Transverse colon (tissue), 4 donors: ENCODE measurements around the gene MYH9. TPM values are rescaled to one million over a fixed set of nuclear protein-coding genes. Genes with fewer than 3 reads are reported as not detected.

Source experiments
- DNase-seq: peaks from one replicate; pipeline ENCODE4 v3.0.0-alpha.2; 2019
- H3K27ac ChIP-seq, 4 donors: fragments of 200-600 bp; sonication (generic); 2 replicates each; pipeline ENCODE4 v1.5.1; 2016 to 2018; ENCODE audit warnings: inconsistent platforms in 4 of 4
- H3K27me3 ChIP-seq: fragments of 200-600 bp; sonication (generic); 2 replicates; pipeline ENCODE4 v1.5.1; 2017; ENCODE audit warnings: inconsistent platforms
- H3K36me3 ChIP-seq, 4 donors: fragments of 200-600 bp; sonication (generic); 2 replicates each; pipeline ENCODE4 v1.5.1; 2017 to 2019; ENCODE audit warnings: inconsistent platforms in 4 of 4
- H3K4me1 ChIP-seq, 4 donors: fragments of 200-600 bp; sonication (generic); 2 replicates each; pipeline ENCODE4 v1.5.1; 2017 to 2020; ENCODE audit warnings: inconsistent platforms in 4 of 4
- H3K4me3 ChIP-seq, 4 donors: fragments of 200-600 bp; sonication (generic); 1 replicate in 1 of 4; 2 replicates in 3 of 4; pipeline versions ENCODE4 v1.5.1 to v1.6.1; 2017 to 2019; ENCODE audit warnings: inconsistent platforms in 4 of 4
- H3K9me3 ChIP-seq, 2 donors: fragments of 200-600 bp; sonication (generic); 2 replicates each; pipeline ENCODE4 v1.5.1; 2017 to 2019; ENCODE audit warnings: inconsistent platforms in 2 of 2
- CTCF ChIP-seq, 5 experiments: fragments of 200-600 bp in 3 of 5; fragments of 450-650 bp in 2 of 5; sonication (generic) in 3 of 5; IDR thresholded peaks; 1 replicate in 2 of 5; 2 replicates in 3 of 5; pipeline ENCODE4 v1.5.1; 2016 to 2017; ENCODE audit warnings: antibody characterized with exemption in 5 of 5, inconsistent platforms in 3 of 5, mild to moderate bottlenecking in 2 of 5, moderate library complexity in 1 of 5
- EP300 ChIP-seq: sonication (generic); formaldehyde crosslinking; IDR thresholded peaks from one replicate; pipeline ENCODE4 v1.6.1; 2017; ENCODE audit warnings: antibody characterized with exemption, low read depth
- POLR2A ChIP-seq: fragments of 450-650 bp; IDR thresholded peaks from one replicate; pipeline ENCODE4 v1.6.1; 2016; ENCODE audit warnings: antibody characterized with exemption, mild to moderate bottlenecking, moderate library complexity
- POLR2AphosphoS5 ChIP-seq, 3 donors: sonication (generic); formaldehyde crosslinking; IDR thresholded peaks; one replicate each; pipeline ENCODE4 v1.6.1; 2016; ENCODE audit warnings: antibody characterized with exemption in 3 of 3
- WGBS, 2 donors: methylation state at CpG; one replicate each; pipeline ENCODE4 v1.1.5; 2018; ENCODE audit warnings: low coverage in 1 of 2; 5-methylcytosine and 5-hydroxymethylcytosine counted together
- in situ Hi-C, 4 donors: fragments of 200-750 bp; cut with MboI; loops; one replicate each; pipeline versions ENCODE4 v1.15.0 to v1.15.1; 2017; ENCODE audit warnings: low sequenced_read_pairs in 3 of 4, low pct_ligation_motif_present in 1 of 4, low pct_unique_long_range_greater_than_20kb in 1 of 4
- intact Hi-C: fragments of 100-400 bp; cut with DNase I; formaldehyde crosslinking; loops from one replicate; pipeline ENCODE4 v1.15.1; 2023; ENCODE audit warnings: low total_unique reads
- total RNA-seq, 4 donors: library from RNA; depleted of rRNA; stranded (reverse); fragments of >200 nt; gene quantifications; one replicate each; pipeline ENCODE4 v1.1.0, GENCODE V29; 2016

Gene MYH9
- total RNA-seq, 4 donors from 2014 or later, result 385 to 511 (median 460) TPM

DNA sequence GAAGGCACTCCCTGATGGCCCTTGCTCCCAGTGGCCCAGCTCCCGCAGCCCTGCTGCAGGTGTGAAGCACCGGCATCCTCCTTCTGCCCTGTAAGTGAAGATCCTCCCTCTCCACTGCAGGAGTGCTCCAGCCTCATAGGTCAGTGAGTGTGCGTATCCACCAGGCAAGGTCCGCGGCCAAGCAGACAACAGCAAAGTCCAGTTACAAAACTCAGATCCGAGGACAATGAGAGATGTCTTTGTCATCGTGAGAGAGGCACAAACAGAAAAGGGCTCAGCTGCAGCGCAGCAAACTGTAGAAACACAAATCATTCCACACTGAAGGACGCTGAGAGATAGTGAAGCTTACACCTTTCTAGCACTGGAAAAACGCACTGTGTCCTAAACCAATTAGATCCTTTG lies 46.1 kb downstream of the MYH9 start:
- no peak for DNase-seq
- intact Hi-C loops (loop anchor here (1.0 kb wide), 1 partner anchor 46 kb away; the partner anchor contains the start of gene MYH9), in situ Hi-C loops (loop anchor here in 1 of 4 donors (10.0 kb wide), 1 partner anchor 57 kb away; no protein-coding TSS in a partner anchor)
- TF ChIP-seq POLR2AphosphoS5 (IDR thresholded peaks at IDR 0.05) (no peak), CTCF (IDR thresholded peaks at IDR 0.05) (no peak), EP300 (no peak), POLR2A (no peak)
- Histone ChIP-seq H3K27me3 (no peaks in the 10 kb centered on the region), H3K4me1 (peaks cover 49 to 88% (median 51%) of the 10 kb centered on the region in 4 donors), H3K9me3 (no peaks in the 10 kb centered on the region), H3K27ac (peak overlapping the region; percentile 92 to 99 (median 96)), H3K4me3 (no peak overlapping the region), H3K36me3 (peaks cover 0 to 46% (median 25%) of the 10 kb centered on the region in 4 donors)
- WGBS, 2 donors, result 83 to 100% methylated on average over 1 to 10 of the region's 10 CpGs

- intact Hi-C loops, result loop anchor here (1.0 kb wide), 1 partner anchor 47 kb away; the partner anchor contains the start of gene MYH9
- in situ Hi-C loops, result loop anchor here in 1 of 4 donors (10.0 kb wide), 1 partner anchor 56 kb away; no protein-coding TSS in a partner anchor
- H3K36me3 ChIP-seq, result peaks cover 0 to 41% (median 23%) of the 10 kb centered on the region in 4 donors
- H3K27ac ChIP-seq, result peak overlapping the region; percentile 92 to 99 (median 96)
- peaks cover 52 to 88% (median 57%) of the 10 kb centered on the region in 4 donors for H3K4me1 ChIP-seq
- no peaks in the 10 kb centered on the region for H3K9me3 ChIP-seq
- DNase-seq, result no peak
- 59 to 63% methylated on average over 8 to 9 of the region's 9 CpGs for WGBS, 2 donors
- no peak overlapping the region for H3K4me3 ChIP-seq
- TF ChIP-seq EP300 (no peak), CTCF (IDR thresholded peaks at IDR 0.05) (no peak), POLR2A (no peak), POLR2AphosphoS5 (IDR thresholded peaks at IDR 0.05) (no peak)
- no peaks in the 10 kb centered on the region for H3K27me3 ChIP-seq
These were observed 47.1 kb downstream of the MYH9 start for GRCh38 chr22:36340621-36341020.

DNA sequence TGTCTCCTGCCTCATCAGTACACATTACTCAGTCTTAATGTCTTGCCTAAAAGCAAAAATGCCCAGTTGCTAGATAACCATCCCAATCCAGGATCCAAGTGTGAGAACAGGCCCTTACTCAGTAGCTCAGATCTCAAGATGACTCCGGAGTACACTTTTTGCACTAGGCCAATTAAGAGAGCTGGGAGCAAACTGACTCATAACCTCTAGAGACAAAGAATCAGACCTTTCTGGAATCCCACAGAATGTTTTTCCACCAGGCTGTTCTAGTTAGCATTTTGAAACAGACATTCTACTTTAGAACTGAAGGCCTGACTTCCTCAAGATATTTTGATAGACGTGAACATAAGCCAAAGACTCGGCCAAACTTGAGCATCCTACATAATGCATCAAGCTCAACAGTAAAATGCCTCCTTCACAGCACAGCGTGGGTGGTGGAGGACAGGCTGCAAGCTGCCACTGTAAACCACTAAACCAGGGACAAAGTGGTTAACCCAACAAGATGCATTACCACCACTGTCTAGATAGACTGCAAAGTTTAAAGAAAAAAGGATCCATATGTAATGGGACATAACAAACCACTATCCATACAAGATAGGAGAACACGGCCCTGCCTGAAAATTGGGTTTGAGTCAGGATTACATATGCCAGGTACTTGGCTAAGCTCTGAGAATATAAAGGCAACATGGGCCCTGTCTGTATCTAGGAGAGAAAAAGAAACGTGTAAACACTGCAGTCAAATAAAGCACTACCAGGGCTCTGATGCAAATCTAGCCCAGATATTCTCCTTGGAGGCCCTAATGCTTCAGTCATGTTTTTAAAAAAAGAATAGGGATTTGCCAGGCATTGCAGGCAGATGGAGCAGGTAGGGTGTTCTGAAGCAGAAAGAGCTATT lies 48.3 kb downstream of the MYH9 start:
- Histone ChIP-seq H3K36me3 (peaks cover 0 to 41% (median 23%) of the 10 kb centered on the region in 4 donors), H3K9me3 (no peaks in the 10 kb centered on the region), H3K27ac (peak overlapping the region; percentile 92 to 99 (median 96)), H3K4me1 (peaks cover 55 to 88% (median 57%) of the 10 kb centered on the region in 4 donors), H3K27me3 (no peaks in the 10 kb centered on the region), H3K4me3 (no peak overlapping the region)
- no peak for DNase-seq
- intact Hi-C loops (no loop called here), in situ Hi-C loops (loop anchor here in 1 of 4 donors (10.0 kb wide), 1 partner anchor 55 kb away; no protein-coding TSS in a partner anchor)
- 47 to 65% methylated on average over 3 to 6 of the region's 6 CpGs for WGBS, 2 donors
- TF ChIP-seq EP300 (no peak), POLR2A (no peak), CTCF (IDR thresholded peaks at IDR 0.05) (no peak), POLR2AphosphoS5 (IDR thresholded peaks at IDR 0.05) (no peak)
